Measurements from ENCODE around the gene NTN4. TPM values are rescaled to one million over a fixed set of nuclear protein-coding genes. Genes with fewer than 3 reads are reported as not detected.

The NTN4 gene
- total and polyA plus RNA-seq, 4 donors, result 3.2 to 30.5 (median 15.0) TPM

GRCh38 chr12:95720146-95720545, 70.4 kb downstream of the NTN4 start (continued):
- TF ChIP-seq HNF4A (conservative IDR thresholded peaks at IDR 0.05) (no peak), YY1 (IDR thresholded peaks at IDR 0.05) (no peak), JUND (IDR thresholded peaks at IDR 0.05) (no peak), ZBTB33 (IDR thresholded peaks at IDR 0.05) (no peak)

- Histone ChIP-seq H3K4me1 (ENCODE audit: control insufficient read depth in 4 of 4, insufficient read depth in 4 of 4, low read length in 3 of 4) (peaks cover 0 to 7% (median 1%) of the 10 kb centered on the region in 4 donors), H3K9ac (ENCODE audit: low read depth in 1 of 2, low read length in 2 of 2) (no peak overlapping the region), H3K9me3 (ENCODE audit: control insufficient read depth in 4 of 4, low read length in 3 of 4) (no peaks in the 10 kb centered on the region), H3K27me3 (ENCODE audit: control insufficient read depth in 4 of 4, insufficient read depth in 4 of 4, low read length in 3 of 4) (no peaks in the 10 kb centered on the region), H3K36me3 (ENCODE audit: control insufficient read depth in 4 of 4, insufficient read depth in 3 of 4, low read depth in 1 of 4, low read length in 3 of 4) (no peaks in the 10 kb centered on the region), H3K27ac (ENCODE audit: low read depth in 1 of 2, low read length in 2 of 2) (no peak overlapping the region), H3K4me3 (ENCODE audit: low read depth in 1 of 3, low read length in 3 of 3) (no peak overlapping the region)
- no peak for DNase-seq (ENCODE audit: low spot score)
- 83% methylated on average over 2 of the region's 2 CpGs for WGBS
- TF ChIP-seq NR2F2 (IDR thresholded peaks at IDR 0.05), result no peak
- no peak for TF ChIP-seq EGR1 (IDR thresholded peaks at IDR 0.05; ENCODE audit: low read depth in 2 of 2)
- no peak for TF ChIP-seq CTCF (IDR thresholded peaks at IDR 0.05; ENCODE audit: low read depth, low read length, missing input control)
- no peak for TF ChIP-seq FOXA1 (IDR thresholded peaks at IDR 0.05)
- no peak for TF ChIP-seq JUND (IDR thresholded peaks at IDR 0.05)
- no peak for TF ChIP-seq RXRA (IDR thresholded peaks at IDR 0.05)
- TF ChIP-seq ATF3 (IDR thresholded peaks at IDR 0.05), result no peak
- no peak for TF ChIP-seq REST (IDR thresholded peaks at IDR 0.05)
- TF ChIP-seq YY1 (IDR thresholded peaks at IDR 0.05), result no peak
- TF ChIP-seq FOXA2 (IDR thresholded peaks at IDR 0.05), result no peak
- no peak for TF ChIP-seq SP1 (IDR thresholded peaks at IDR 0.05)
- no peak for TF ChIP-seq HNF4A (conservative IDR thresholded peaks at IDR 0.05)
- no peak for TF ChIP-seq TAF1 (conservative IDR thresholded peaks at IDR 0.05)
- no peak for TF ChIP-seq HNF4G (IDR thresholded peaks at IDR 0.05)
- TF ChIP-seq RAD21 (IDR thresholded peaks at IDR 0.05), result no peak
- no peak for TF ChIP-seq GABPA (IDR thresholded peaks at IDR 0.05 in 1 of 2, conservative IDR thresholded peaks at IDR 0.05 in 1 of 2)
- TF ChIP-seq ZBTB33 (IDR thresholded peaks at IDR 0.05), result no peak
- no peak for TF ChIP-seq MAX (IDR thresholded peaks at IDR 0.05)
Observed at GRCh38 chr12:95718772-95719171, 71.8 kb downstream of the NTN4 start.

Measured in liver (tissue), 9 donors.